Measurements from ENCODE around the gene FDXR. TPM values are rescaled to one million over a fixed set of nuclear protein-coding genes. Genes with fewer than 3 reads are reported as not detected.

The FDXR gene
- polyA plus RNA-seq, 3 donors: 2.5 to 7.3 (median 6.2) TPM

GRCh38 chr17:74827800-74828199 is 45.0 kb downstream of the FDXR start:
- H3K4me2 ChIP-seq (replicated peaks; ENCODE audit: extremely low read depth, low read length, poor library complexity, severe bottlenecking): no peak overlapping the region
- H3K79me2 ChIP-seq (ENCODE audit: insufficient read depth, low read length): no peaks in the 10 kb centered on the region
- H3K9ac ChIP-seq (ENCODE audit: insufficient read depth, low read length, poor library complexity, severe bottlenecking): no peak overlapping the region
- H3K36me3 Mint-ChIP-seq: peaks cover 75 to 90% of the 10 kb centered on the region in 2 donors
- H3K4me1 ChIP-seq (ENCODE audit: control insufficient read depth in 1 of 2, insufficient read depth in 2 of 2, low read length in 2 of 2): no peaks in the 10 kb centered on the region
- H3K4me3 Mint-ChIP-seq: no peak overlapping the region
- H3K9me3 Mint-ChIP-seq: no peaks in the 10 kb centered on the region
- intact Hi-C loops (cut with micrococcal nuclease): no loop called here
- H3K27ac Mint-ChIP-seq: no peak overlapping the region
- peaks cover 0 to 4% (median 0%) of the 10 kb centered on the region in 3 donors for H3K27me3 Mint-ChIP-seq (ENCODE audit: low read depth in 3 of 3)
- 97% methylated on average over 6 of the region's 11 CpGs for WGBS (ENCODE audit: insufficient coverage)
- H3K9me3 ChIP-seq (replicated peaks in 1 of 2; ENCODE audit: control insufficient read depth in 1 of 2, insufficient read depth in 1 of 2, low read length in 2 of 2): no peaks in the 10 kb centered on the region
- H2AFZ ChIP-seq (ENCODE audit: insufficient read depth, low read depth, low read length, poor library complexity, severe bottlenecking): no peak overlapping the region
- H3K27ac ChIP-seq (ENCODE audit: low read depth in 1 of 2, low read length in 2 of 2): no peak overlapping the region
- TF ChIP-seq, protein P1, sequence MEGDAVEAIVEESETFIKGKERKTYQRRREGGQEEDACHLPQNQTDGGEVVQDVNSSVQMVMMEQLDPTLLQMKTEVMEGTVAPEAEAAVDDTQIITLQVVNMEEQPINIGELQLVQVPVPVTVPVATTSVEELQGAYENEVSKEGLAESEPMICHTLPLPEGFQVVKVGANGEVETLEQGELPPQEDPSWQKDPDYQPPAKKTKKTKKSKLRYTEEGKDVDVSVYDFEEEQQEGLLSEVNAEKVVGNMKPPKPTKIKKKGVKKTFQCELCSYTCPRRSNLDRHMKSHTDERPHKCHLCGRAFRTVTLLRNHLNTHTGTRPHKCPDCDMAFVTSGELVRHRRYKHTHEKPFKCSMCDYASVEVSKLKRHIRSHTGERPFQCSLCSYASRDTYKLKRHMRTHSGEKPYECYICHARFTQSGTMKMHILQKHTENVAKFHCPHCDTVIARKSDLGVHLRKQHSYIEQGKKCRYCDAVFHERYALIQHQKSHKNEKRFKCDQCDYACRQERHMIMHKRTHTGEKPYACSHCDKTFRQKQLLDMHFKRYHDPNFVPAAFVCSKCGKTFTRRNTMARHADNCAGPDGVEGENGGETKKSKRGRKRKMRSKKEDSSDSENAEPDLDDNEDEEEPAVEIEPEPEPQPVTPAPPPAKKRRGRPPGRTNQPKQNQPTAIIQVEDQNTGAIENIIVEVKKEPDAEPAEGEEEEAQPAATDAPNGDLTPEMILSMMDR (IDR thresholded peaks at IDR 0.05): no peak
- H3K4me1 Mint-ChIP-seq: no peaks in the 10 kb centered on the region
- H3K27me3 ChIP-seq (ENCODE audit: control insufficient read depth in 2 of 2, insufficient read depth in 2 of 2, low read length in 2 of 2): no peaks in the 10 kb centered on the region
- H3K4me3 ChIP-seq (replicated peaks in 1 of 3; ENCODE audit: low read depth in 2 of 3, low read length in 3 of 3): no peak overlapping the region
- peaks cover 39% of the 10 kb centered on the region for H4K20me1 ChIP-seq (ENCODE audit: insufficient read depth, low read length)
- H3K36me3 ChIP-seq (replicated peaks in 1 of 2; ENCODE audit: control insufficient read depth in 1 of 2, insufficient read depth in 2 of 2, low read length in 2 of 2): peaks cover 73 to 94% of the 10 kb centered on the region in 2 donors
- no peak for DNase-seq

- no peak overlapping the region for H3K4me3 ChIP-seq (replicated peaks in 1 of 3; ENCODE audit: low read depth in 2 of 3, low read length in 3 of 3)
- H3K4me1 Mint-ChIP-seq: no peaks in the 10 kb centered on the region
- H3K27me3 Mint-ChIP-seq (ENCODE audit: low read depth in 3 of 3): peaks cover 0 to 2% (median 0%) of the 10 kb centered on the region in 3 donors
- WGBS (ENCODE audit: insufficient coverage): 100% methylated on average over 2 of the region's 9 CpGs
- H3K9ac ChIP-seq (ENCODE audit: insufficient read depth, low read length, poor library complexity, severe bottlenecking): no peak overlapping the region
- no peak overlapping the region for H3K4me2 ChIP-seq (replicated peaks; ENCODE audit: extremely low read depth, low read length, poor library complexity, severe bottlenecking)
- H3K36me3 ChIP-seq (replicated peaks in 1 of 2; ENCODE audit: control insufficient read depth in 1 of 2, insufficient read depth in 2 of 2, low read length in 2 of 2): peaks cover 80 to 98% of the 10 kb centered on the region in 2 donors
- H3K27me3 ChIP-seq (ENCODE audit: control insufficient read depth in 2 of 2, insufficient read depth in 2 of 2, low read length in 2 of 2): no peaks in the 10 kb centered on the region
- H3K27ac Mint-ChIP-seq: no peak overlapping the region
- TF ChIP-seq, protein P1 (IDR thresholded peaks at IDR 0.05): no peak
- no peak overlapping the region for H3K27ac ChIP-seq (ENCODE audit: low read depth in 1 of 2, low read length in 2 of 2)
- no peak for DNase-seq
- intact Hi-C loops (cut with micrococcal nuclease): no loop called here
- no peaks in the 10 kb centered on the region for H3K79me2 ChIP-seq (ENCODE audit: insufficient read depth, low read length)
- peaks cover 40% of the 10 kb centered on the region for H4K20me1 ChIP-seq (ENCODE audit: insufficient read depth, low read length)
- no peaks in the 10 kb centered on the region for H3K9me3 ChIP-seq (replicated peaks in 1 of 2; ENCODE audit: control insufficient read depth in 1 of 2, insufficient read depth in 1 of 2, low read length in 2 of 2)
- H3K36me3 Mint-ChIP-seq: peaks cover 75 to 95% of the 10 kb centered on the region in 2 donors
- H2AFZ ChIP-seq (ENCODE audit: insufficient read depth, low read depth, low read length, poor library complexity, severe bottlenecking): no peak overlapping the region
- H3K9me3 Mint-ChIP-seq: no peaks in the 10 kb centered on the region
- H3K4me3 Mint-ChIP-seq: no peak overlapping the region
- H3K4me1 ChIP-seq (ENCODE audit: control insufficient read depth in 1 of 2, insufficient read depth in 2 of 2, low read length in 2 of 2): no peaks in the 10 kb centered on the region
Measured at GRCh38 chr17:74825952-74826719, 46.7 kb downstream of the FDXR start.
